Measurements from ENCODE around the gene FSTL4.

Gene FSTL4

DNA sequence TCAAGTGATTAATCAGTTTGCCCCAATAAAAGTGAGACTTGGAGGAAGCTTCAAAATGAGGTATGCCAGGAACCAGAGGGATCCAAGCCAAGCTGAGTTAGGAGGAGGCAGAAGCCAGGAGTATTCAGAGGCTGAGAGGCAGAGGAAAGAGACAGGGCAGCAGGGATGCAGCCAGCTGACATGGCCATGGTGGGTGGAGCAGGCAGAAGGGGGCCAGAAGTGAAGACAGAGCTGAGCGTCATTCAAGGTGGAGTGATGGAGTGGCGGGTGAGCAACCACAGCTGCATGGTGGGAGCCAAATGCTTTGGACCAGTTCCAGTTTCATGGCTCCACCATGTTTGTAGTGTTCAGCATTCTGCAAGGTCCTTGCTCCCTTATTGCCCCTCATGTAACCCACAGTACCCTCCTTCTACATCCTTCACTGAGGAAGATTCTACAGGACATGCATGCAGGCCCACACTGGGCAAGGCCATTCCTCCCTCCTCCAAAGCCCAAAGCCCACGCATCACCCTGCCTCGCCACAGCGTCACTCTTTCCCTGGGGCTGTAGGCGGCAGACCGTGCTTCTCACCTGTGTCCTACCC, 100.6 kb downstream of the FSTL4 start:
- DNase-seq, result no peak

DNA sequence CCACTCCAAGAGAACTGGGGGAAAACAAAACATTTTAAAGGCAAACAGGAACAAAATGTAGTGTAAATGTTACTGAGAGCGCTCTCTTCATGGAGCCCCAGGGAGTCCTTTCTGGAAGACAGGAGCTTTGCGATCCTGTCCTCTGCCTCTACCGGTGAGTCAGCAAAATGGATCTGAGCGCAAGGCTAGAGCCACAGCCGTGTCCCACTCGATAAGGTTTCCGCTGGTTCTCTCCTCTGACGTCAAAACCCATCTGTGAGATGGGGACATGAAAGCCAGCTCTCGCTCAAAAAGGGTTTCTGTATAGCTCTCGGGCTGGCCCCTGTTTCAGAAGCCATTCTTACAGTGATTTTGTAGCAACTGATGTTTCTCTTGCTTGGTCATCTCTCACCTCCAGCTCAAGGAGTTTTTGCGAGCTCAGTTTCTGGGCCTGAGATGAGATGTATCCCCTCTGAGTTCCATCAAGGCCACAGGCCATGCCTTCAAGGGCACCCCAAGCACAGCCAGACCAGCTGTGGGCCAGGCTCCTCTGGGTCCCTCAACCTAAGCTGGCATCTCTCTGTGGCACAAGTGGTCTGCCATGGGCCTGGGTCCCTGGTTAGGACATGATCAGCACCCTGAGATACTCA, 101.6 kb downstream of the FSTL4 start:
- DNase-seq, result no peak

DNA sequence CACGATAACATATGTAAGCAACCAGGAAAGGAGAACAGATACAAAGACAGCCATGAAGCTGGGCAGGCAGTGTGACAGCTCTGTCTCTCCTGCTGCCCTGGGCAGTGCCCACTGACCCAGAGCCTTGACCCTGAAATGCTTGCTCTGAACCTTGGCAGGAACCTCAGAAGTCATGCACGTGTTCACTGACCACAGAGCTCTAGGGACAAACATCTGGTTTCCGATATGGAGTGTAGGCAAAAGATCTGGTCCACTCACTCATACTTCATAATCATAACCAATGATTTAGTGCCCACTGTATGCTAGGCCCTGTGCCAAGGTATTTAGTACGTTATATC, 102.6 kb downstream of the FSTL4 start:
- DNase-seq, result no peak

DNA sequence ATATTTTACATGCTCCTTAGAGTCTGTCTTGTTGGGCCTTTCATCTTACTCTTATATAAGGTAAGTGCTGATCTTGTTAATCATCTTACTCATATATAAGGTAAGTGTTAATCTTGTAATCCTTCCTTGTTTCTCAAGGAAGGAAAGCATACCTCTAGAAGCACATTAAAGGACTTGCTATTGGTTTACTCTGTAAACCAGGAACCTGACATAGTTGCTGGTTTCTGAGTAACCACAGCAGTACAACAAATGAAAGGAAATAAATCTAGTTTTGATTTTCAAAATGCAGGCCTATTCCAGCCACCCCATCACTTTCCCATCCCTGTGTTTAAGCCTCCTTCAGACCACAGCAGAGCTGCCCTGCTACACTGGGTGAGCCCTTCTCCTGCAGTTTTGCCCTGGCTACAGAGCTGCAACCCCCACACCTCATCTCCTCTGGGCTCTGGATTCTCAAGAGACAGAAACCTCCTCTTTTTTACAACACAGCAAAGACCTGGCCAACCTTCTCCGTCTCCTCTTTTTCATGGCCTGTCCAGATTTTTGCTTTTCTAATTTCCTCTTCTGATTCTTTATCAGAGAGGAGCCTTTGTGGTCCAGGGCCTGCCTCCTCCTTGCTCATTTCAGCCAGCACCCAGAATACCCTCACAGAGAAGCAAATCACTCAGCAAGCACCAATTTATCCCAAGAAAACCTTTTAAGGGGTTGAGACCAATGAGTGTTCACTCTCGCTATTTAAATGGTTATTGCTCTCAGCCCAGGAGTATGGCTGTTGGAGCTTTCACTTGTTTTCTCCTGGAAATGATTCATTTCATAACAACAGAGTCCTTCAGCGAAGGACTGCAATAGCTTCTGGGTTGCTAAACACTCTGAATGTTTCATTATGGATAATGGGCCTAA, 103.2 kb downstream of the FSTL4 start:
- no peak for DNase-seq

DNA sequence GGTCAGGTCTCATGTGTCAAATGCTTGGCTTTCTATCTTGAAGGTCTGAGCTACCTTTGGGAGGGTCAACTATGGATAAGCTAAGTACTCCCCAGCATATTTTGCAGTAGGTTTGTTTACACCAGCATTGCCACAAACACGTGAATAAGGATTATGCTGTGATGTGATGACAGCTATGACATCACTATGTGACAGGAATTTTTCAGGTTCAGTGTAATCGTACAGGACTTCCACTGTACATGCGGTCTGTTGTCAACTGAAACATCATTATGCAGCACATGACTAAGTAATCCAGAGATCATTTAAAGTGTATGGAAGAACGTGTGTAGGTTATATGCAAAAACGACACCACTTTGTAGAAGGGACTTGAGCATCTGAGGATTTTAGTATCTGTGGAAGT, 104.0 kb downstream of the FSTL4 start:
- no peak for DNase-seq

DNA sequence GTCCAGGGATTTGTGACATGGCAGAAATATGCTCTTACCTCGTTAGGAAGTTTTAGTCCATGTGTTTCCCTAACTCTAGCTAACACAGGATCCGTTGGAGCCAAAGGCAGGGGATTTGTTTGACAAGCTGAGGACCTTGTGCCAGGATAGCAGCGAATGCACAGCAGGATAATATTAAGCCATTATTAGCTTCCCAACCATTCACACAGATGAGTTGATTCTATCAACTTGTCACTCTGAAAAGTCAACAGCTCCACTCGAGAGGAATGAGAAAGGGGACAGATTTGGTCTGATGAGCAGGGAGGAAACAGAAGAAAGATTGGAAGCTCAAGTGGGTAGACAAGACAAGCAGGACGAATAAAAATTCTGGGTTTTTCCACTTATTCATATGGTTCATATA, 106.2 kb downstream of the FSTL4 start:
- no peak for DNase-seq

DNA sequence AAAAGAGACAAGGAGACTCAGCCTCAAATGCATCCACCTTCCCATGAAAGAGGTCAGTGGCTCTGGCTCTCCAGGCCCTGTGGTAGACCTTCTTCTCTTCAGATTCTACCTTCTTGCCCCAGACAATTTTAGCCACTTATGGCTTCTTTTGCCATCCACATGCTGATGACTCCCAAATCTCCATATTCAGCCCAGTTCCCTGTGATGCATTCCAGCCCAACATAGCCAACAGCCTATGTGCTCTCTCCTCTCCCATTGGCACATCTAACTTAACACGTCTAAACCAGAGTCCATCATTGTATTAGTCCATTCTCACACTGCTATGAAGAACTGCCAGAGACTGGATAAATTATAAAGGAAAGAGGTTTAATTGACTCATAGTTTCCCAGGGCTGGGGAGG, 108.8 kb downstream of the FSTL4 start:
- DNase-seq, result no peak

DNA sequence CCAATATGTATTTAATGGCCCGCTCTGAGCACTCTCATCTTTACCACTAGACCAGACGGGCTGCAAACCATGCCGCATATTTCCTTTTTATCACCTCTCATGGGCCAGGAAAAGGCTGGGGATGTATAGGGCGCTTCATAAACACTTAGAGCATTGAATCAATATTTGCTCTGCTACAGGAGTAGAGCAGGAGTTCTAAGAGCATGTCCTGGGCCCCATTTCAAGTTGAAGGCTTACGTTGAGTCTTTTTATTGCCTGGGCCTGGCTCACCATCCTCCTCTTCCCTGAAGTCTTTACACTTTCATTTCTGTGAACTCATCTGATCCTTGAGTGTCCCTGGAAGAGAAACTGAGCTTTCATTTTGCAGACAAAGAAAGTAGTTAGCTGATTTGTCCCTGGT, 112.4 kb downstream of the FSTL4 start:
- no peak for DNase-seq

DNA sequence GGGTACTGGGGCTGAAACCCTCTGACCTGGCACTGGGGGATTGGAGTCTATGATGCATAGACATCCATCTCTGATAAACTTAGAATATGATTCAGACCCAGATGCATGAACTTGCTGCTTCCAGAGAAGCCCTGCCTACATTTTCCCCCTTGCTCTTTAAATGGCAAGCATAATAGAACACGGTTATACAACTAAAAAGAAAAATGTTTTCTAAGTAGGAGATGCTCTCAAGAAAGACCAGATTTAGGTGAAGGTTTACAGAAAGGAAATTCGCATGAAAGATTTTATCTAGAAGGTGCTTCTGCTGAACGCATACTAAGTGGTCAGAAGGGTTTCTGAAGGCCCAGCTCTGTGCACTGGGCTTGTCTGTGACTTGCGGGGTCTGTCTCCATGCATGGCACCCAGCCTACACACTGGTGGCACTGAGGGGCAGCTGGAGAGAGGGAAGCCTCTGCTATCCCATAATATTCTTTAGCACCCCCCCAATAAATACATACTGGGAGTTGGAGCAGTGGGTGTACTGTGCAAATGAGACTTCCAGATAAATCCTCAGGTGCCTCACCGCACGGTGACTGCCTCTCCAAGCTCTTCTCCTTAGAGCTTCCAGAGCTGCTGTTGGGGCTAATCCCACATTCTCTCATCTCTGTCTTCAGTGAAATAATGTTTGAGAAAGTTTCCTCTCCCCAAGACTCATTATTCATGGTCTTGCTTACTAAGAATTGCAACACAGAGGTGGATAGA, 114.6 kb downstream of the FSTL4 start:
- DNase-seq, result no peak

DNA sequence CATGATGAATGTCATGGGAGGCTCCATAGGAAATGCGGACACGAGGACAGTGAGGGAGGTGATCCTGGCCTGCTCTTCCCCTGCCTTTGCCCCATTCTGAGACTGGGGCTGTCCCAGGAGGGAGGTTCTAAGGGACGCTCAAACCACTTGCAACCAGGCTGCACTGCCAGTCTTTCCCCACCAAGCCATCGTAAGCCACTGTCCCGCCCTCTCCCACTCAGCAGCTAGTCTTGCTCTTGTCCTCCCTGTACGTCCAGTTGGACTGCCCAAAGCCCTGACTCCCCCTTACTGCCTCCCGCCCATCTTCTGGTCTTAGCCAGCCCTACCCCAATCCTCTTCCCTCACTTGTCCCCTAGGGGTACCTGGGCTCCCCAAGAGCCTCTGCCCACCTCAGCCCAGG, 115.7 kb downstream of the FSTL4 start:
- DNase-seq, result no peak

DNA sequence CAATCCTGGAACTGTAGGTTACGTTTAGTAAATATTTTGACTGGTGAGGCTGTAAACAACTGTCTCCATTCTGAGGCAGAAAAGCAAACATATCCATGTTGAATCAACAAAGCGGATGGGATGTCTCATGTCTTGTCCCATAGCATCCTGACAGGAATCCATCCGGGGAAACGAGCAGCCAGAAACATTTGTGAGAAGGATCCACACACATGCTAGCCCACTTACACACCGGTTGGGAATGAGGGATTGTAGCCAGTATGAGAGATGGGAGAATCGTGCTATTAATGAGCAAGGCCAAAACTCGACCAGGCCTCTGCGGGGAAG, 117.5 kb downstream of the FSTL4 start:
- no peak for DNase-seq

DNA sequence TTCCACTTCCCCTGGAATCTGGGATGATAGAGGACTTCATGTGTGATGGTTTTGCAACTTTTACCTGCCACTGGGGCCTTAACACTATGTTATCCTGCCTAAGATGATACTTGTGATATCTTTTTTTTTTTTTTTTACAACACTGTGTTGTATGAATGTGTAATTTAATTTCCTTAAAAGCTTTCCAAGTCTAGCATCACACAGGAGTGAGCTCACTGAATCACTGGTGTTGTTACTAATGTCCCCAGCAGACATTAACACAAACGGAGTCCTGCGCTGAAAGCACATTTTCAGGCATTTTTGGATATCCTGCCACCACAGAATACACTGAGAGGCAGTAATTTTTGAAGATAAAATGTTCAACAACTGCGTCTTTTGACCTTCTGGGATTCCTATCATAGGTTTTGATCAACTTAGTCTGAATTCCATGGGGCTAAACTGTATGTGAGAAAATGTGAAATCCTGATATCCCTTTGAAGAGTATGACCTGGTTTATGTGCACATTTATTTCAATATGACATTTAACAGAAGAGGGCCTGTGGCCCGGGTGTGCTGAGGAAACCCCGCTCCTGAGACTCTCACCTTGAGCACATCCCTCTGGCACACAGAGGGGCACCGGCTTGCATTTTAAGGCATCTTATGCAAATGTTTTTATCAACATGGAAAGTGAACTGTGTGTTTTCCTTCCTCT, 118.0 kb downstream of the FSTL4 start:
- no peak for DNase-seq

DNA sequence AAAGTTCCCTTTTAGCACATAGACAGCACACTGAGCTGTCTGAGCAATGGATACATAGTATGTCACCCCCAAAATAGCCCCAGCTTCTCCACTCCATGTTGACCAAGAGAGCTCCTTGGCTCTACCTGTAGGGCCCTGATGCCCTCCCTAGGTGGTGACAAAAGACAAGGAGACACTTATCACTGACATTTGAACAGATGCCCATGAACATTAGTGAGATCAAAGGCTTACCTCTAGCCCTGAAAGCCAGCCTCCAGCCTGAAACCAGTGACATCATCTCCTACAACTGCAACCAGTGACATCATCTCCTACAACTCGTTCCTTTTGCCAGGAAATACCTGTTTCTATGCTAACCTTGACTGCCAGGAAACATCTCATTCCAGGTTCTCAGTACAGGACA, 122.7 kb downstream of the FSTL4 start:
- no peak for DNase-seq

DNA sequence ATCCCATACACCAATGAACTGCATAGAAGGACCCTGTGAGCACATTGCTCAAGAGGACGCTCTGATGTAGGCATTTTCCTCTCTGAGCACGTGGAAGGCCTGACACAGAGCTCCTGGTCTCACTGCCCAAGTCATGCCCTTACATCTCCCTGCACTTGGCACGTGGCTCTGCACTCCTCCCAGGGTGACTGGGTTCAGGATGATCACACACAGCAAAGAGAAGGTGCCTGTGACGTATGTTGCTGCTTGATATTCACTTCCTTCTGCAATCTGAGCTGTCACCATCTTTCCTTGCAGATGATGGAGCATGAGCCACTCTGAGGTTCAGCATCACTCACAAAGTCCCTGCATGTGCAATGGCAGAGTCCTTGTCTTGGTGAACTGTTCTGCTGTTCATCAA, 125.2 kb downstream of the FSTL4 start:
- DNase-seq, result no peak

DNA sequence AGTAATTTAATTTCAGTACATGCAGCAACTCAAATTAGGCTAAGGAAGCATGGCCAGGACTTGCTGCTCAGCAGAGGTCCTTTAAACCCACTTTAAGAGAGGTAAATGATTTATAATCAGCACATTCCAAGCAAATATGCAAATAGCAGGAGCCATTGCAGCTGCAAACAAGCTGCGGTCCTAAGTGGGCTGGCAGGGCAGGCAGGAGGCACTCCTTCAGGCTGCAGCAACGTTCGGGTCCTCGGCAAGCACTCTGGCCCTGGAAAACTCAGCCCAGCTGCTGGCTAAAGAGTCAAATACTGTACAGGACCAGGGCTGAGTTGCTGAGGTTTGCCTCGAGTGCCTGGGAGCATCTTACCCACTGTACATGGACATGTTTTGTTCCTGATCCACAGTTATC, 126.9 kb downstream of the FSTL4 start:
- DNase-seq, result no peak

DNA sequence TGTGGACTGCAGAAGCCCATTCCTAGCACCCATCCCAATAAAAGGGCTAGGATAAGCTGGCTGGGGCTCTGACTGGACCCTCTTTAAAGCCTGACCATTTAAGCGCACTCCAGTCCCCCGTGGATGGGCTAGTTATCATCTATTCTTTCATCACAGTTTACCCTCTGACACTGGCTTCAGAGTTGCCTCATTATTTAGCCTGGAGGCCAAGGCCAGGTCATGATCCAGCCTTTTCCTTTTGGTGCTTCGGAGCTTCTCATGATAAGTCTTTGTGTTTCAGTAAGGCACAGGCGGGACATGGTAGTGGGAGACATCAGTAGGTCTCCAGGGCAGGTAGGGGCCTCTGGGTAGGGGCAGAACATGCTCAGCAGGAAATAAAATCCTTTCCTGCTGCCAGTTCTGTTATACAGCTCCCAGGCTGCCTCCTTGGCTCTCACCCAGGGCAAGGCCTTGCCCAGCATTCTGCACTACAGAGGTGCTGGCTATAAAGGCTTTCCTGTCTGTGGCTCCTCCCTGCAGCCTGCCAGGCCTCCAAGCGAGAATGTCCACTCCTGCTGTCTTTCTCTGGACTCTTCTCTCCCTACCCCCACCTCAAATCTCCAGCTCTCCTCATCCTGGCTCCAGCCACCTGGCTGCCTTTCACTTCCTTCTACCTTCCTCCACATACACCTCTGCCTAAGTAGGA, 128.8 kb downstream of the FSTL4 start:
- no peak for DNase-seq

DNA sequence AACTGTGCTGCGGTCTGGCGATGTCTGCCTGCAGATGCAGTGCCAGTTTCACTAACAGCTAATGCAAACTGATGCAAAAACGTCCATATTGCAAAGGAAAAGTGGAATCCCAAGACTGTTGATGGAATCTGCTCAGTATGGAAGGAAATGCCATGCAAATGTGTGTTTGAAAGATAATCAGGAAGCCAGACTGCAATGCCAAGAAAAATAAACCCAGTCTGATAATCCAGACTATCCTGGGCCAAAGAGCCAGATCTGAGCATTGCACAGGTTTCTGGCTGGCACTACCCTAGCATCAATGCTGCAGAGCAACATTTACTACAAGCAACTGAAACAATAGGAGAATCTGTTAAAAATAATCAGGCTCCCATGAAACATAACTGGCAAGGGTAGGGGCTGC, 130.3 kb downstream of the FSTL4 start:
- DNase-seq, result no peak

DNA sequence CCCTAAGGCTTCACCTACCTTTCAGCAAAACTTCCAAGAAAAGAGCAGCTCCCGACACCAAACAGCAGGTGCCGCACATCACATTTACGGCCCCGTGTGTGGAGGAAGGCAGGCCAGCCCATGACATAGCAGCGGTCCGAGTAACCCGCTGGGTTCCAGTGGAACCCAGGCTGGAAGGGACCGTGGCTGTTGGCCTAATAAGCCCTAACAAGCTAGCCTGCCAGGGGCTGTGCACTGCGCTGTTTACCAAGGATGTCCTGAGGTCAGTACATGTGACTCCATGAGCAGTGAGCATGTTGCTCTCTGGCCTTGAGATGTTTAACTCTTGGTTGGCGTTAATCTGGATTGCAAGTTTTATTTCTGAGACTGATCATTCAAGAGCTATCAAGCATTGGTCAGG, 131.5 kb downstream of the FSTL4 start:
- DNase-seq, result no peak

DNA sequence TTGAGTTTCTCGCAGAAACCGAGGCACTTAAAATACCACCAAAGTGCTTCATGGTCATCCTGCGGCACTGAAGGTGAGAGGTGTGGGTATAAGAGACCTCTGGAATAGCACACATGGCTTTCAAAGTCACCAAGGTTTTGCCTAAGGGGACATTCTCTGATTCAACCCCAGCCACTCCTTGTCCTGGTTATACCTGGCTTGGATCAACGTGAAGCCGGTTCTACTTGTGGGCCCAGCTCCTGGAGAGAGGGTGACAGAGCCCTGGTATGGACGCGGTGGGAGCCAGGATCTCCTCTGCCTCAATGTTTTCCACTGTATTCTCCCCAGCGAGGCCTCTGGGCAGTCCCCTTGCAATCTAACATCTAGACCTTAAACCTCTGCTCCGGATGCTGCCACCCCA, 132.0 kb downstream of the FSTL4 start:
- no peak for DNase-seq

DNA sequence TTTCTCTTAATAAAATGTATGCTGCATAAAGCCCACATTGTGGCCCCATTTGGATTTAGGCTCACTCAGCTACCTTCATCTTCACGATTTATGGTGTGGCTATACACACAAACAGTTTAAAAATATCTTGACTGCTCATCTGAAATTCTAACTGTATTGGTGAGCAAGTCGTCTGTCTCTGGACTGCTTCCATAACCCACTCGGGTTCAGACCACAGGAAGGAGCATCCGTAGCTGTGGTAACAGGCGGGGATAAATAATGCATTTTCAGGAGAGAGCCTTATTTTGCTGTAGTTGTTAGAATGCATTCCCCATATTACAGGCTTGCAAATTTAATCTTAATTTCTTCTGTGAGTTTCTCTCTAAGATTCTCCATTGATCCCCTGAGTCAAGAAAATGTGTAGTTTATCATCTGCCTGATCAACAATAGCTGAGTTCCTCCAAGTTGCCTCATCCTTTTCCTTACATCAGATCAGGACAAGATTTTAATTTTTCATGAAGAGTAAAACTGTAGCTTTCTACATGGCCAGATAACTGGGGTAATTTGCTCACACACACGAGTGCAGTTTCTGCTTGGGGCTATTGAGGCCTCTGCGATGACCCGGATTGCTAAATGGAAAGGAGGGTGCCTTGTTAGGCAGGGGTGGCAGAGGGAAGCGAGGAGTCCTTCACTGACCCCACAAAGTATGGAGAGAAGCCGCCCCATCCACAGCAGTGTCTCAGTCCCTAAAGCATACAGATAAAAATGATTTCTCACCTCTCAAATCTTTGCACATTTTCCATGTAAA, 133.9 kb downstream of the FSTL4 start:
- DNase-seq, result no peak

DNA sequence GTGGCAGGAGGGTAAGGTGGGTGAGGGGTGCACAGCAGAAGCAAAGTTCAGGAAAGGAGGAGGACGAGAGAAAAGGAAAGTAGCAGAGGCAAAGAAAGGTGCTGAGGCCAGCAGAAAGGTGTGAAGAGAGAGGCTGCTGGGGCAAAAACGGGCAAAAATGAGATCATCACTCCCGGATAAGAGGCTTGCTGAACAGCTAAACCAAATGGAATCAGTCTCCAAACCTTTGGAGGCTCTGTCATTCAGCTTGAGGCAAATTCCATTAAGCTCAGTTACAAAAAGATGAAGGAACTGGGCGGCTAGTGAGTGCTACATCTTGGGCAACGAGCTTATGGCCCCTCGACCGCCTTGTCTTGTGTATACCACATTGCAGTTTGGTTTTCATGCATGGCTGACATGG, 136.4 kb downstream of the FSTL4 start:
- no peak for DNase-seq

Data from activated effector memory CD4-positive, alpha-beta T cell treated with Interleukin-2 at 50 U/mL for 16 hours (primary cell).